LHCN-M2 (cell line): ENCODE data around the gene ARIH2. TPM values are rescaled to one million over a fixed set of nuclear protein-coding genes. Genes with fewer than 3 reads are reported as not detected.
"Not testable (repeated sequence)": the region's sequence is repeated elsewhere in the genome, so short reads cannot be mapped to it uniquely, and the experiment has no call there.

Experiments
- DNase-seq: peaks from one replicate; pipeline ENCODE4 v3.0.0-alpha.2; 2012; ENCODE audit warnings: low read depth
- total RNA-seq: library from RNA; depleted of rRNA; stranded (reverse); fragments of >200 nt; gene quantifications from 2 replicates; pipeline ENCODE4 v1.2.3, GENCODE V29; 2014

Gene ARIH2
- total RNA-seq, 1 experiment from 2014 or later = 84.3 TPM

GRCh38 chr3:49001155-49001554, 82.5 kb downstream of the ARIH2 start:
- DNase-seq = no peak

- DNase-seq = no peak
Observed at GRCh38 chr3:49004352-49005302, 86.0 kb downstream of the ARIH2 start.

GRCh38 chr3:49005303-49005680, 86.7 kb downstream of the ARIH2 start:
- DNase-seq = no peak

GRCh38 chr3:49005998-49006397, 87.4 kb downstream of the ARIH2 start:
- DNase-seq = no peak

- DNase-seq = no peak
Observed at GRCh38 chr3:49006408-49007067, 87.9 kb downstream of the ARIH2 start.

- peak; percentile 96 for DNase-seq
Observed at GRCh38 chr3:49007068-49007770, 88.6 kb downstream of the ARIH2 start, which contains the start of gene WDR6. Gene WDR6 (plus strand): TSS chr3:49007391. CDS start chr3:49007432, 41 bp downstream.

GRCh38 chr3:49007771-49008528, 89.3 kb downstream of the ARIH2 start:
- peak; percentile 83 for DNase-seq

- DNase-seq = not testable (repeated sequence)
Observed at GRCh38 chr3:49008627-49009026, 90.0 kb downstream of the ARIH2 start.

- no peak for DNase-seq
Observed at GRCh38 chr3:49009396-49009795, 90.8 kb downstream of the ARIH2 start.

- DNase-seq = no peak
Observed at GRCh38 chr3:49012441-49013017, 93.9 kb downstream of the ARIH2 start.

GRCh38 chr3:49013113-49013737, 94.6 kb downstream of the ARIH2 start:
- no peak for DNase-seq

- peak; percentile 50 for DNase-seq
Observed at GRCh38 chr3:49013738-49014660, 95.4 kb downstream of the ARIH2 start.

GRCh38 chr3:49015072-49015471, 96.4 kb downstream of the ARIH2 start:
- no peak for DNase-seq

GRCh38 chr3:49015765-49016164, 97.1 kb downstream of the ARIH2 start:
- DNase-seq = no peak

GRCh38 chr3:49016414-49017228, 98.0 kb downstream of the ARIH2 start:
- DNase-seq = no peak

GRCh38 chr3:49017229-49017970, 98.8 kb downstream of the ARIH2 start:
- no peak for DNase-seq

- peak; percentile 55 for DNase-seq
Observed at GRCh38 chr3:49017971-49018706, 99.5 kb downstream of the ARIH2 start, which contains the start of gene DALRD3. Gene DALRD3 (minus strand): TSS chr3:49018580. CDS start chr3:49018564, 16 bp downstream.
